ENCODE measurements around the gene OXA1L.
"Not testable (repeated sequence)": the region's sequence is repeated elsewhere in the genome, so short reads cannot be mapped to it uniquely, and the experiment has no call there.

OXA1L gene

GRCh38 chr14:22766457-22767322 lies at the start of gene OXA1L:
Gene OXA1L, plus strand, starts transcription at chr14:22766688. Its CDS starts 14 bp downstream, at chr14:22766702.
- DNase-seq (ENCODE audit: extremely low read depth in 1 of 2, low read depth in 1 of 2), result peak; percentile 83 to 94

DNA sequence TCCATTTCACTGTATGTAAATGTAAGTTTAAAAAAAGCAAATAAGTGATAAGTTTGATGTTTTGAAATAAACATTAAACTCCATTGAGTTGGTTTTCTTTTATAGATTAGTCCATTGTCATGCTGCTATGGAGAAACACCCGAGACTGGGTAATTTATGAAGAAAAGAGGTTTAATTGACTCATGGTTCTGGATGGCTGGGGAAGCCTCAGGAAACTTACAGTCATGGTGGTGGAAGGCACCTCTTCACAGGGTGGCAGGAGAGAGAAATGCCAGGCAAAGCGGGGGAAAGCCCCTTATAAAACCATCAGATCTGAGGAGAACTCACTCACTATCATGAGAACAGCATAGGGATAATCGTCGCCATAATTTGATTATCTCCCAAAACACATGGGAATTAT lies 48.4 kb upstream of the OXA1L start:
- DNase-seq (ENCODE audit: extremely low read depth in 1 of 2, low read depth in 1 of 2), result no peak

DNA sequence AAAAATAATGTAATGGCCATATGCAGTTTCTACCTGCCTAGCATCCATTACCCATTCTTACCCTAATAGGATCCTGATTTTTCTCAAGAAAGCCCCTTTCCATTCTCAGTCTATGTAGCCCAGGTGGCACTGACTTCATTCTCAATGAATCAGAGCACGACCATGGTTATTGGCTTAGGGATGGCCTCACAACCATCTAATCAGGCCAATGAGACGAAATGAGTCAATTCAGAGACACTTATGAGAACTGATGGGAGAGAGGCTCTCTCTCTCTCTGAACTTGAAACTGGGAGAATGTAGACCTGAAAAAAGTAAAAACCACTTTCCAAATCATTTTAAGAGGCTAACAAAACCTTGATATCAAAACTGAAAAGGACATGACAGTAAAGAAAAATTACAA lies 45.3 kb upstream of the OXA1L start:
- DNase-seq (ENCODE audit: extremely low read depth in 1 of 2, low read depth in 1 of 2), result no peak

- DNase-seq (ENCODE audit: extremely low read depth in 1 of 2, low read depth in 1 of 2), result no peak
Measured at GRCh38 chr14:22723815-22724214, 42.7 kb upstream of the OXA1L start.

DNA sequence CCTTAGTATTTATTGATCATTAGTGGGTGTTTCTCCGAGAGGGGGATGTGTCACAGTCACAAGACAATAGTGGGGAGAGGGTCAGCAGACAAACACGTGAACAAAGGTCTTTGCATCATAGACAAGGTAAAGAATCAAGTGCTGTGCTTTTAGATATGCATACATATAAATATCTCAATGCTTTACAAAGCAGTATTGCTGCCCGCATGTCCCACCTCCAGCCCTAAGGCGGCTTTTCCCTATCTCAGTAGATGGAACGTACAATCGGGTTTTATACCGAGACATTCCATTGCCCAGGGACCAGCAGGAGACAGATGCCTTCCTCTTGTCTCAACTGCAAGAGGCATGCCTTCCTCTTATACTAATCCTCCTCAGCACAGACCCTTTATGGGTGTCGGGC lies 41.6 kb upstream of the OXA1L start:
- DNase-seq (ENCODE audit: extremely low read depth in 1 of 2, low read depth in 1 of 2), result not testable (repeated sequence)

DNA sequence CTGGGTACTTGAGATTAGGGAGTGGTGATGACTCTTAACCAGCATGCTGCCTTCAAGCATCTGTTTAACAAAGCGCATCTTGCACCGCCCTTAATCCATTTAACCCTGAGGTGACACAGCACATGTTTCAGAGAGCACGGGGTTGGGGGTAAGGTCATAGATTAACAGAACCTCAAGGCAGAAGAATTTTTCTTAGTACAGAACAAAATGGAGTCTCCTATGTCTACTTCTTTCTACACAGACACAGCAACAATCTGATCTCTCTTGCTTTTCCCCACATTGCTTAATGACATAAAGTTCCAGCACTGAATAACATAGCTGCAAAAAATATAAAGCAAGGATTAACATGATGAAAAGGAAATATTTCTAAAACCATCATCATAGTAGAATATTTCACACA lies 41.1 kb upstream of the OXA1L start:
- not testable (repeated sequence) for DNase-seq (ENCODE audit: extremely low read depth in 1 of 2, low read depth in 1 of 2)

DNA sequence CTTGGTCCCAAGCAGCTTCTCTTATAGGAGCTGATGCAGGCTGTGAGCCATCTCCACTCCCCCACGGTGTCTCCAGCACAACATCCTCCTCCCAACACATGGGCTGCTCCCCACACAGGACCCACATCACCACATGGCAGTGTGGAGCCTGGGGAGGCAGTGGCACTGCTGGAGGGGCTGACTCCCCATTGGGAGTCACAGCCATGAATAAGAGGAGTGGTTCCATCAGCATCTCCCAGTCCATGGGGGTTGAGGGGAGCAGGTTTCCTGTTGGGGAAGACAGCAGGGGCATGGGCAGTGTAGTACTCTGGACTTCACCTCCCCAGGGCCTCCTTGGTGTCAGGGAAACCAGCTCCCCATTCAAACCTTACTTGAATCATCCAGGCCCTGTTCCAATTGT lies 40.5 kb upstream of the OXA1L start:
- no peak for DNase-seq (ENCODE audit: extremely low read depth in 1 of 2, low read depth in 1 of 2)

DNA sequence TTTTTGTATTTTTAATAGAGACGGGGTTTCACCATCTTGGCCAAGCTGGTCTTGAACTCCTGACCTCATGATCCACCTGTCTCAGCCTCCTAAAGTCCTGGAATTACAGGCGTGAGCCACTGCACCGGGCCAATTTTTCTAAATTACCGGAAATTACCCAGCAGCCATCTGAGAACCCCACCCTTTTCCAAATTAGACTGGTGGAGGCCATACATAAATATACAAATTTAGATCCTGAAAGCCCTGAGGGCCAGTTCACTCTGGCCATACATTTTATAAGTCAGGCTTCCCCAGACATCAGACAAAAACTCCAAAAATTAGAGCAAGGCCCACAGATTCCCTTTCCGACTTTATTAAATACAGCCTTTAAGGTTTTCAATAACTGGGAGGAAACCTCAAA lies 34.4 kb upstream of the OXA1L start:
- DNase-seq (ENCODE audit: extremely low read depth in 1 of 2, low read depth in 1 of 2), result not testable (repeated sequence)

GRCh38 chr14:22733829-22734228 lies 32.7 kb upstream of the OXA1L start:
- no peak for DNase-seq (ENCODE audit: extremely low read depth in 1 of 2, low read depth in 1 of 2)

GRCh38 chr14:22735096-22735495 lies 31.4 kb upstream of the OXA1L start:
- no peak for DNase-seq (ENCODE audit: extremely low read depth in 1 of 2, low read depth in 1 of 2)

DNA sequence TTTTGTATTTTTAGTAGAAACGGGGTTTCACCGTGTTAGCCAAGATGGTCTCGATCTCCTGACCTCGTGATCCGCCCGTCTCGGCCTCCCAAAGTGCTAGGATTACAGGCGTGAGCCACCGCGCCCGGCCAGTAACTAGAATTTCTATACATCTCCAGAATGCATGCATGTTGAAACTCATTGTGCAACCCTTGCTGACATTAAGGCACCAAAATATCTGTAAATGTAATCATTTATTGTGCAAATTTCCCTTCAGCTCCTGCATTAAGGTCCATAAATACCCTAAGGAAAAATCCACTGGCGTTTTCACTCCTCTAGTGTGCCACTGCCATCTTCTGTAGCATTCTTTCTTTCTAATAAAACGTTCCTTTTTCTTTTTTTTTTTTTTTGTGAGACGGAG lies 30.1 kb upstream of the OXA1L start:
- not testable (repeated sequence) for DNase-seq (ENCODE audit: extremely low read depth in 1 of 2, low read depth in 1 of 2)

DNA sequence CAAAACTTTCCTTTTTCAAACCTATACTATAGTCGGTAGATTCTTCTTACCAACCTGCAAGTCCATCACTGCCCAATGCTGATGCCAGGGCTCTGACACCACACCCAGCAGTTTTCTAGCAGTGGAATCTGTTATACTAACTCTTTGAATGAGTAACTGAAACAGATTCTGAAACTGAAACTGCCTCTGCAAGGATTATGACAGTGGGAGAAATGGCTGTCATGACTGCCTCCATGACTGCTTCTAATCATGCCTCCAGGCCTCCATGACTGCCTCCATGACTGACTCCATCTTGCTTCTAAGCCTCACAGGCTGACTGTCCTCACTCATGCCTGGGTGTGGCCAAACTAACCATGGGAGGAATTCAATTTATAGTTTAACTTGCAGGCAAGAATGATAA lies 29.4 kb upstream of the OXA1L start:
- DNase-seq (ENCODE audit: extremely low read depth in 1 of 2, low read depth in 1 of 2), result peak in 1 of 2 donors; percentile 55

GRCh38 chr14:22739423-22739822 lies 27.1 kb upstream of the OXA1L start:
- DNase-seq (ENCODE audit: extremely low read depth in 1 of 2, low read depth in 1 of 2), result no peak

- no peak for DNase-seq (ENCODE audit: extremely low read depth in 1 of 2, low read depth in 1 of 2)
Measured at GRCh38 chr14:22740020-22740419, 26.5 kb upstream of the OXA1L start.

DNA sequence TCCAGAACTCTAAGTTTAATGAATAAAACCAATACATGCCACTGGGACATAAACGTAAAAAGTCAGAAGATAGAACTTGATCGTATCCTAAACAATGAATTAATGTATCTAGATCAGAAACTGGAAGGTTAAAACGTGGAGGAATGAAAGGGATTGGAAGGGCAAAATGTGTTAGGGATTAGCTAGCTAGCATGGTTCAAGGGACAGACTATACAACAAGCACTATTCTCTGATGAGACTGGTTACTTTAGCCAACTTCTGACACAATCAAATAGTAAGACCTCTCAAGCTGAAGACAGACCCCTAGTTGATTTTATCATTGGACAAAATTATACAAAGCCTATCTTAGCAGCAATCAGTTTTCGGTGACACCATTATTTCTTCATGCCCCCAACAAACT lies 18.7 kb upstream of the OXA1L start:
- no peak for DNase-seq (ENCODE audit: extremely low read depth in 1 of 2, low read depth in 1 of 2)

GRCh38 chr14:22748206-22748605 lies 18.3 kb upstream of the OXA1L start:
- no peak for DNase-seq (ENCODE audit: extremely low read depth in 1 of 2, low read depth in 1 of 2)

DNA sequence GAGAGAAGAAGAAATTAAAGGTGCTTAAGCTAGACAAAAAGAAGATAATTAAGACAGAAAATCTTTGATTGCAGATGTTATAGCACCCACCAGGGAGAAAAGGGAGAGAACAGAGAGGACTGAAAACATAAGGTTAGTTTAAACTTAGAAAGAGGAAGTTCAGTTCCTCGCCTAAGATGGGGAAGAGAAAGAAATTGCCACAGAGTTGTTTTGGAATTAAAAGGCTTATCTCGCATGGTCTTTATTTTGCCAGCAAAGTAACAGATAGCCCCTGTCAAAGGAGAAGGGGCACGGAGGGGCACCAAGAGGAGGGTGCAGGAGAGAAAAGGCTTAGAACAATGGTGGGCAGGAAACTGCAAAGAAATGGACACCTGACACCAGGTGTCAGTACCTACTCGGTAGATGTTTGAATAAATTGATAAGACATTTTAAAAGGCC lies 17.8 kb upstream of the OXA1L start:
- DNase-seq (ENCODE audit: extremely low read depth in 1 of 2, low read depth in 1 of 2), result no peak

- no peak for DNase-seq (ENCODE audit: extremely low read depth in 1 of 2, low read depth in 1 of 2)
Measured at GRCh38 chr14:22752422-22752821, 14.1 kb upstream of the OXA1L start.

DNA sequence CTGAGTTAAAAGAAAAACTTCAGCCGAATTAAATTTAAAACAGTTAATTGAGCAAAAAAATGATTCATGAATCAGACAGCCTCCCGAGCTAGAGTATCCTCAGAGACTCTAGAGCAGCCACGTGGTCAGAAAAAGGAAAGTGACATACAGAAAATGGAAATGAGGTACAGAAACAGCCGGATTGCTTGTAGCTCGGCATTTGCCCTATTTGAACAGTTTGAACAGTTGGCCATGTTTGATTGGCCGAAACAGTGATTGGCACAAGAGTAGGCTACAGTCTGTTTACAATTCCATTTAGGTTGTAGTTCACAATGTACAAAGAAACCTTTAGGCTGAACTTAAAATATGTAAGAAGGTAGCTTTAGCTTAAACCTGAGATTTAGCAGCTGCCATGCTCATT lies 12.9 kb upstream of the OXA1L start:
- DNase-seq (ENCODE audit: extremely low read depth in 1 of 2, low read depth in 1 of 2), result no peak

DNA sequence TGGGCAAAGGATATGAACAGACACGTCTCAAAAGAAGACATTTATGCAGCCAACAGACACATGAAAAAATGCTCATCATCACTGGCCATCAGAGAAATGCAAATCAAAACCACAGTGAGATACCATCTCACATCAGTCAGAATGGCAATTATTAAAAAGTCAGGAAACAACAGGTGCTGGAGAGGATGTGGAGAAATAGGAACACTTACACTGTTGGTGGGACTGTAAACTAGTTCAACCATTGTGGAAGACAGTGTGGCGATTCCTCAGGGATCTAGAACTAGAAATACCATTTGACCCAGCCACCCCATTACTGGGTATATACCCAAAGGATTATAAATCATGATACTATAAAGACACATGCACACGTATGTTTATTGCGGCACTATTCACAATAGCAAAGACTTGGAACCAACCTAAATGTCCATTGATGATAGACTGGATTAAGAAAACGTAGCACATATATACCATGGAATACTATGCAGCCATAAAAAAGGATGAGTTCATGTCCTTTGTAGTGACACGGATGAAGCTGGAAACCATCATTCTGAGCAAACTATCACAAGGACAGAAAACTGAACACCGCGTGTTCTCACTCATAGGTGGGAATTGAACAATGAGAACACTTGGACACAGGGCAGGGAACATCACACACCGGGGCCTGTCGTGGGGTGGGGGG lies 8.4 kb upstream of the OXA1L start:
- not testable (repeated sequence) for DNase-seq (ENCODE audit: extremely low read depth in 1 of 2, low read depth in 1 of 2)

- DNase-seq (ENCODE audit: extremely low read depth in 1 of 2, low read depth in 1 of 2), result no peak
Measured at GRCh38 chr14:22761734-22762133, 4.8 kb upstream of the OXA1L start.

GRCh38 chr14:22764382-22764781 lies 2.1 kb upstream of the OXA1L start:
- DNase-seq (ENCODE audit: extremely low read depth in 1 of 2, low read depth in 1 of 2), result no peak
